ENCODE data around the gene OR6K2.

Gene OR6K2

DNA sequence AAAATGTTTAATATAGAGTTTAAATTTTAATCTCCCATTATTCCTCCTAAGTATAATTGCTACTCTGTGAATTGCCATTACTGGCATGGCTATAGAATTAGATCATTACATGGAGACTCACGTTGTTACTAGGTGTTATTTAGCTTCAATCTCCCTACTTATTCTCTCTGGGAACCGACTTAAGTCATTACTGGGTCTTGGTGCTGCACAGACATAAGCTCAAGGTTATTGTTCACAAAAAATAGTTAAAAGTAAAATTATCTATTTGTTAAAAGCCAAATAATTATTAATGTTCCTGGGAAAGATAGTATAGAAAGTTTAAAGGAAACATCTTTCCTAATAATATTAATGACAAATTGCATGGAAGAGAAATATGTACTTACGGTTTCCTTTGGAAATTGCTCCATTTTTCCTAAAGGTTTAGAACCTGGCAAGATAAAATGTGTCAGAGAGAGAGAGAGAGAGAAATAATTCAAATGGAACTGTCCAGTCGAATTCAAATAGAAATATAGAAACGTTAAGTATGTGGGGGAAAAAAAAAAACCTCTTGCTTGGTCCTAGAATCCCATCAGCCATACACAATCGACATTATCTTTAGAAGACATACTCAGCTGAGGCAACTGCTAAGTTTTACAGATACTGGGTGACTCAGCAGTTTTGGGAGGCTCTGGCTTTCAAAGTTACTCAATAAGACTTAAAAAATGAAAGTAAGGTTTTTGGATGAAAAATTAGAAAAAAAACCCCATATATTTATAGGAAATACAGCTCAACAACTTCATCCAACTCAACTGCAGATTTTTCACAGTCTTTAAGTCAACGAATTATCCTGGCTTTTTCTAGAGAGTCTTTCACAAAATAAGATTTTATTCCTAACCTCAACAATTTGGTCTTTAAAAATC, 14.1 kb downstream of the OR6K2 start, which contains the start of gene SPTA1:
Gene SPTA1, minus strand, starts transcription at position 605 of the 899 bp plus-strand sequence. Its CDS starts 198 bp downstream, at position 407.
- no peak for DNase-seq (ENCODE audit: low read depth in 2 of 2)

DNA sequence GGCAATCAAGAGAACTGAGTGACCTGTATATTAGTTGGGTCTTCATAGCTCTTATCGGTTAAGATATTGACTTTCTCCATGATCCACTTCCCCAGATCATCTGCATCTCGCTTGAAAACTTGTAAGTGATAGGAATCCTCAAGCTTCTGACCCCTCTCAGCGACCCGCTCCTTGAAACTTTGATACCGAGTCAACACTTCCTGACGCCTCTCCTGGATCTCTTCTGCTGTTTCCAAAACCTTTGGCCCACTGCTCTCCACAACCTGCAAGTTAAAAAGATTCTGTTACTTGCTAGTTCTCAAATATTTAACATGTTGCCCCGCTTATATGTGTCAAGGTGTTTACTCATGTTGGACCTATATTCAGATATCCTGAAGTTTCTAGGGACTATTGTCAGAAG, 15.4 kb downstream of the OR6K2 start:
- no peak for DNase-seq (ENCODE audit: low read depth in 2 of 2)

DNA sequence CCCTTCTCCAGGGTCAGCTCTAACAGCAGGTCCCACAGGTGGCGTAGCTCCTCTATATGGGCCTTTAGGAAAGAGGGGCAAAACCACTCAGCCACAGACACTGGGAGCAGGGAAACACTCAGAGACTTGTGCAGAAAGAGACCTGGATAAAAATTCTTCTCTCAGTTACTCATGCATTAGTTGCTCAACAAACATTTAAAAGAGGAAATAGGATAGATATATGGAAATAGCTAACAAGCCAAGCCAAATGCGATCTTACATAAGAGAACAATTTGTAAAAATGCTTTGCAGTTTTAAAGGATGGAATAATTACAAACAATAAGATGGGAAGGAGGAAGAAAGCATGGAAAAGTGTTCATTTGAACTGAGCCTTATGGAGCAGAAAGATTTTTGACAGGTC, 18.8 kb downstream of the OR6K2 start:
- DNase-seq (ENCODE audit: low read depth in 2 of 2), result no peak

DNA sequence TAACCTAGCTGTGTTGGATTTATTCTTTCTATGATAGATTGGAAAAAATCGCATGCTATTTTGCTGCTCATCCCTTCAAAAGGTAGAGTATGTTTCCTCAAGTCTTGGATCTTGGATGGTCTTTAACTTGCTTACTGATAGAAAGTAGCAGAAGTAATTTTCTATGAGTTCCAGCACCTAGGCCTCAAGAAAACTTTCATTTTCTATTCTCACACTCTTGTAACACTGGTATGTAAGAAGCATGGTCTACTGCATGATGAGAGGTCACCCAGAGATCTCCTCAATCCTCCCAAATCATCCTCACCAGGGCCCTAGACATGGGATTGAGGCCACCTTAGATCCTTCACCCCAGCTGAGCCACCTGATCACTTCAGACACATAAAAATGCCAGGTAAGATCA, 21.2 kb downstream of the OR6K2 start:
- DNase-seq (ENCODE audit: low read depth in 2 of 2), result no peak

DNA sequence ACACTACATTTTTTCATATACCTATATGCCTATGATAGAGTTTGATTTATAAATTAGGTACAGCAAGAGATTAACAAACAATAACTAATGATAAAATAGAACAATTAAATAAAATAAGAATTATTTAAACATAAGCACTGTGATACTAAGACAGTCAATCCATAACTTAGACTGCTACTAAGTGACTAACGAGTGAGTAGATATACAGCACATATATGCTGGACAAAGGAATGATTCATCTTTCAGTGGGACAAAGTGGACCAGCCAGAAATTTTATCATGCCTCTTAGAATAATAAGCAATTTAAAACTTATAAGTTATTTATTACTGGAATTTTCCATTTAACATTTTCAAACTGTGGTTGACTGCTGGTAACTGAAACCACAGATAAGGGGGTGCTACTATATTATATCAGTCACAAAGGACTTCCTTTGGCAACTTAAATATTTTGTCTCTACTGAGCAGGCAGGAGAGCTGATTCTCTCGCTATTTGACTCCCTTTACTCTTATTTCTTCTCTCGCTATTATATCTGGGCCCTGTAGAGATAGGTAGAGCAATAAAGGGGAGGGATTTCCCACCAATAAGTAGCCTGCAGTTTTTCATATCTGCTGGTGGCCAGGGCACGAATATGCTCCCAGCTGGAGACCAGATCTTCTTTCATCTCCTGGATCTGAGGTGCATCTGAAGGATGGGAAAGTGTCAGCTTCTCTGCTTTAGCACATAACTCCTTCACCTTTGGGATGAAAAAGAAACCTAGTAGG, 24.7 kb downstream of the OR6K2 start:
- no peak for DNase-seq (ENCODE audit: low read depth in 2 of 2)

DNA sequence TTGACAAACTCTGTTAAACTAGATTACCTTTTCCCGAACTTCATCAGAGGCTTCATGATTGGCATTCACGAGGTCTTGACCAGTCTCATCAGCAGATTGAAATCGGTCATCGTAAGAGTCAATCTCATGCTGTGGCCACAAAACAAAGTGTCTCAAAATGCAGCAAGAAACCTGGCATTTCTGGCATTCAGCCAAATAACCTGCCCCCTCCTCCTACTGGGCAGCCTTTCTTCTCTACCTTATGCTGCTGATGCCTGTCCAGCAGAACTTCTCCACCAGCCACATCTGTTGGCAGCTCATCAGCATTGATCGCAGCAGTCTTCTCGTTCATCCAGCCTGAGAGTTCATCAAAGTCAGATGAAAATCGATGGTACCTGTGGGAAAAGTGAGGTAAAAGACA, 26.1 kb downstream of the OR6K2 start:
- DNase-seq (ENCODE audit: low read depth in 2 of 2), result no peak

DNA sequence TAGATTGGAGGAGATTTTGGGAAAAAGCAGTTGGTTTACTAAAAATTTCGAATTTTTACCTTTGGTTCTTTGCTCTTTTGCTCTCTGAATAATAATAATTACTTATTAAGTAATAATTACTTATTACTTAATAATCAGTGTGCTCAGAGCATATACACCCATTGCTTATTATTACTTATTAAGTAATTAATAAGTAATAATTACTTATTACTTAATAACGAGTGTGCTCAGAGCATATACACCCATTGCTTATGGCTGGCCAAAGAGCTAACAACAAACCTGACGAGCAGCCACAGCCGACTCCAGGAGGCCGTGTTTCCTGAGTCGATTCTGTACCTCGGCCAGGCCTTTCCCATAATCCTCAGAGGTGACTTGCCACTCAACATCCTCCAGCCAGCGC, 34.4 kb downstream of the OR6K2 start:
- DNase-seq (ENCODE audit: low read depth in 2 of 2), result no peak

DNA sequence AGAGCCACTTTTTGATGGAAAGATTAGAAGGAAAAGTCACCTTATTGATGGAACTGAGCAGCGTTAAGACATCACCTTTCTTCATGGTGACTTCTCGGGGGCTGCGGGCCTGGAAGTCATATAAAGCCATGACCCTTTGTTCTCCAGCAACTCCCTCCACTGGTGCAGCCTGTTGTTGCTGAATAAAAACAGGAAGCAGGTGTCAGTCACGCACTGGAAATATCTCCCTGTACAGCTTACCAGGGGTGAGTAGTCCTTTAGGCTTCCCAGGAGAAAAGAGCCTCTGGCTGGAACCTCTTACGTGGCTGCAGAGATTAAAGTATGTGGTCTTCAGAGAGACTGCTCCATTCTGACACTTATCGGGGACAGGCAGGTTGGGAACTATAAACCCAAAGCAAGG, 45.9 kb downstream of the OR6K2 start:
- DNase-seq (ENCODE audit: low read depth in 2 of 2), result no peak

DNA sequence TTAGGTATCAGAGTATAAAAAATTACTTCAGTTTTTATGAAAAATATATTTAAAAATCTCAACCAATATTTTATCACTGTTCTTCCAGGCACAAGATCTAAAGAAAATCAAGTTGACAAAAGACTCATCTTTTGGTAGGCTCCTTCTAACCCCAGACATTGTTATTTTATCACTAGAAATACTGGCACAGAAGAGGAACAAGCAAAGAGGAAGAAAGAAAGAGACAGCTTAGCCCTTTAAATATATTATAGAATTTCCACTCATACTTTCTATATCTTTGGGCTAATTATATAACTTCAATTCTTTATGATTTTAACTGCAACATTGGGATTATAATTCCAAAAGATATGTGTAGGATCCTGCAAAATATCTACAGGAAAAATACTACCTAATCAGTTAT, 46.4 kb downstream of the OR6K2 start:
- DNase-seq (ENCODE audit: low read depth in 2 of 2), result no peak

DNA sequence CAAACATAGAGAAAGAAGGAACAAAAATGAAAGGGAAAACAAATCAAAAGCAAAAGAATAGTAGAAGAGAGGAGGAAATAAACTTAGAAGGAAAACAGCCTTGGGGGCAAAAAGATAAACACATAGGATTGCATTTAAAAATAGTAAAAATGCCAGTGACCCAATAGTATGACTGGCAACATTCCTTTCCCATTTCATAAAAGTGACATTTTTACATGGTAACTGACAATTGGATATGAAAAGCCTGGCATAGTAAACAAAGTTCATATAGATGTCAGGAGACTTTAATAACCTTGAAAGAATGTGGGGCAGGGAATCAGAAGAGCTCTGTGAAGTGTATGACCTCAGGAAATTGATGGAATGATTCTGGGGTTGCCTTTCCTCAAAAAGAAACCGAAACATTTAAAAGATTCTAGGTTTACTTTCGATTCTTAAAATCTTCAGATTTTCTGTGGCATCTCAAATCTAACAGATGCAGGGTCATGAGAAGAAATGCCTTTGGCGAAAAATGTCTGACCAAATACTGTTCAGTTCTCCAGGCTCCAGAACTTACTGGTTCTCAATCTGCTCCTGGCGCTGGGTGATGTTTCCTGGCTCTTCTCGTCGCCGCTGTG, 47.6 kb downstream of the OR6K2 start:
- no peak for DNase-seq (ENCODE audit: low read depth in 2 of 2)

All from stimulated activated CD8-positive, alpha-beta memory T cell treated with anti-CD3 and anti-CD28 coated beads, Interleukin-2, amount 100 ng/mL, for 48 hours (primary cell).